HepG2 (cell line): ENCODE measurements around the gene CD300H. TPM values are rescaled to one million over a fixed set of nuclear protein-coding genes. Genes with fewer than 3 reads are reported as not detected.

Experiments
- ATAC-seq: fragments of 200-7000 bp; cut with Tn5 transposase; 3 replicates; pipeline ENCODE4 v1.9.1; 2020; ENCODE audit warnings: mild to moderate bottlenecking, moderate library complexity
- BruUV-seq: library from RNA; stranded (reverse); fragments of 400-500 nt; replicated peaks from 2 replicates; lab custom pipeline; 2021; lab: Mats Ljungman, UMichigan
- CTCF ChIA-PET: fragments of 300-600 bp; formaldehyde crosslinking; extraction: SDS; loops from one replicate; lab custom pipeline; 2021; ENCODE audit warnings: low total read pairs, inconsistent platforms, low intra/inter-chr PET ratio; lab: Yijun Ruan, JAX
- POLR2A ChIA-PET: fragments of 350-600 bp; sonication (Branson Sonifier 250); formaldehyde crosslinking; loops from one replicate; lab custom pipeline; 2020; ENCODE audit warnings: antibody characterized with exemption, inconsistent platforms; lab: Yijun Ruan, JAX
- DNase-seq: peaks from one replicate; pipeline ENCODE4 v3.0.0-alpha.2; 2015; ENCODE audit warnings: low spot score
- FAIRE-seq: peaks from 3 replicates; lab custom pipeline; 2011; peaks lifted over from hg19 to GRCh38; lab: Jason Lieb, UNC
- H2AFZ ChIP-seq: one replicate; pipeline ENCODE4 v1.6.1; 2011; ENCODE audit warnings: low read length, inconsistent platforms
- H3K27ac ChIP-seq: fragments of 300-600 bp; 3 replicates; pipeline ENCODE4 v1.8.0; 2011; ENCODE audit warnings: mixed run types, mild to moderate bottlenecking, mixed read lengths, low read length, inconsistent platforms; ENCODE audit not compliant: insufficient read depth; ENCODE audit errors: extremely low read length
- H3K27me3 ChIP-seq, 2 experiments: fragments of 200-600 bp in 1 of 2; 2 replicates in 1 of 2; 3 replicates in 1 of 2; pipeline versions ENCODE4 v1.6.0 to v1.8.0; 2011; ENCODE audit warnings: low read length in 2 of 2, mild to moderate bottlenecking in 2 of 2, moderate library complexity in 2 of 2, inconsistent platforms in 1 of 2; ENCODE audit not compliant: insufficient read depth in 2 of 2, control insufficient read depth in 1 of 2
- H3K36me3 ChIP-seq, 2 experiments: fragments of 200-600 bp in 1 of 2; replicated peaks in 1 of 2; 2 replicates in 1 of 2; 3 replicates in 1 of 2; pipeline versions ENCODE4 v1.5.1 to v1.8.0; 2011; ENCODE audit warnings: low read length in 2 of 2, inconsistent platforms in 1 of 2; ENCODE audit not compliant: insufficient read depth in 2 of 2, control insufficient read depth in 1 of 2
- H3K4me1 ChIP-seq: 2 replicates; pipeline ENCODE4 v1.5.1; 2012; ENCODE audit warnings: low read length, inconsistent platforms; ENCODE audit not compliant: insufficient read depth
- H3K4me2 ChIP-seq: 2 replicates; pipeline ENCODE4 v1.6.0; 2011; ENCODE audit warnings: low read depth, low read length, inconsistent platforms
- H3K4me3 ChIP-seq, 3 experiments: fragments of 200-600 bp in 1 of 3; sonication (generic), shearing (Covaris generic) in 1 of 3; replicated peaks in 1 of 3; 2 replicates each; pipeline ENCODE4 v1.5.1; 2011 to 2016; ENCODE audit warnings: low read length in 3 of 3, inconsistent platforms in 2 of 3, low read depth in 2 of 3, mild to moderate bottlenecking in 2 of 3, control low read depth in 1 of 3, mixed read lengths in 1 of 3; ENCODE audit not compliant: insufficient read depth in 1 of 3
- H3K79me2 ChIP-seq: one replicate; pipeline ENCODE4 v1.6.1; 2011; ENCODE audit warnings: low read length, inconsistent platforms; ENCODE audit not compliant: insufficient read depth
- H3K9ac ChIP-seq: 2 replicates; pipeline ENCODE4 v1.6.0; 2011; ENCODE audit warnings: mild to moderate bottlenecking, low read depth, low read length, inconsistent platforms; ENCODE audit not compliant: insufficient read depth
- H3K9me3 ChIP-seq: 2 replicates; pipeline ENCODE4 v1.5.1; 2012; ENCODE audit warnings: mild to moderate bottlenecking, low read length
- H4K20me1 ChIP-seq: 2 replicates; pipeline ENCODE4 v1.6.0; 2011; ENCODE audit warnings: inconsistent platforms, mild to moderate bottlenecking, low read length, moderate library complexity; ENCODE audit not compliant: insufficient read depth
- BATF2 ChIP-seq: sonication (generic); formaldehyde crosslinking; IDR thresholded peaks from 2 replicates; pipeline ENCODE4 v1.8.0; 2022; ENCODE audit warnings: mild to moderate bottlenecking, missing genetic modification reagents, moderate library complexity
- GABPA ChIP-seq, 2 experiments: IDR thresholded peaks; 2 replicates each; pipeline ENCODE4 v1.6.1; 2011 to 2016; ENCODE audit warnings: low read depth in 2 of 2, low read length in 1 of 2, missing biosample characterization in 1 of 2, missing genetic modification characterization in 1 of 2
- GATAD2A ChIP-seq: IDR thresholded peaks from 2 replicates; pipeline ENCODE4 v1.6.1; 2016
- HDAC6 ChIP-seq: fragments of 200-600 bp; sonication (generic); IDR thresholded peaks from 2 replicates; pipeline ENCODE4 v1.7.0; 2017; ENCODE audit warnings: mild to moderate bottlenecking, antibody characterized with exemption, low read length, low read depth
- HES4 ChIP-seq: sonication (generic); formaldehyde crosslinking; IDR thresholded peaks from 2 replicates; pipeline ENCODE4 v1.9.0; 2021; ENCODE audit warnings: mild to moderate bottlenecking, missing genetic modification reagents, borderline replicate concordance
- IRF2 ChIP-seq: IDR thresholded peaks from 2 replicates; pipeline ENCODE4 v1.6.1; 2018; ENCODE audit warnings: missing genetic modification reagents, missing compliant biosample characterization
- KDM3A ChIP-seq: IDR thresholded peaks from 2 replicates; pipeline ENCODE4 v1.6.1; 2018; ENCODE audit warnings: low read depth, missing compliant biosample characterization
- NFATC3 ChIP-seq: sonication (generic); formaldehyde crosslinking; IDR thresholded peaks from 2 replicates; pipeline ENCODE4 v1.5.1; 2020; ENCODE audit warnings: mild to moderate bottlenecking, missing genetic modification reagents
- NFE2L1 ChIP-seq: sonication (generic); formaldehyde crosslinking; IDR thresholded peaks from 2 replicates; pipeline ENCODE4 v1.4.0; 2020; ENCODE audit warnings: missing genetic modification reagents, mild to moderate bottlenecking, borderline replicate concordance
- PRDM4 ChIP-seq: sonication (generic); formaldehyde crosslinking; IDR thresholded peaks from 2 replicates; pipeline ENCODE4 v1.9.0; 2021; ENCODE audit warnings: missing genetic modification reagents, borderline replicate concordance
- PRMT3 ChIP-seq: sonication (generic); formaldehyde crosslinking; IDR thresholded peaks from 2 replicates; pipeline ENCODE4 v1.8.1; 2022; ENCODE audit warnings: low read depth, mild to moderate bottlenecking, moderate library complexity, missing genetic modification reagents, borderline replicate concordance
- RBM22 ChIP-seq: fragments of 200-400 bp; formaldehyde crosslinking; optimal IDR thresholded peaks from 2 replicates; pipeline ENCODE3; 2017; ENCODE audit warnings: mild to moderate bottlenecking, low read length, moderate library complexity
- ZBTB10 ChIP-seq: sonication (generic); formaldehyde crosslinking; IDR thresholded peaks from 2 replicates; pipeline ENCODE4 v1.4.0; 2020; ENCODE audit warnings: missing genetic modification reagents, borderline replicate concordance
- ZFYVE20 ChIP-seq: sonication (generic); formaldehyde crosslinking; IDR thresholded peaks from 2 replicates; pipeline ENCODE4 v1.8.0; 2023; ENCODE audit warnings: low read depth, mild to moderate bottlenecking, moderate library complexity, missing genetic modification reagents, borderline replicate concordance
- ZMYM3 ChIP-seq: sonication (generic); formaldehyde crosslinking; IDR thresholded peaks from 2 replicates; pipeline ENCODE4 v1.5.1; 2020; ENCODE audit warnings: mild to moderate bottlenecking, missing genetic modification reagents
- ZNF317 ChIP-seq: sonication (generic); formaldehyde crosslinking; IDR thresholded peaks from 2 replicates; pipeline ENCODE4 v1.5.0; 2020; ENCODE audit warnings: mild to moderate bottlenecking, missing genetic modification reagents
- ZNF333 ChIP-seq: sonication (generic); formaldehyde crosslinking; IDR thresholded peaks from 2 replicates; pipeline ENCODE4 v1.4.0; 2020; ENCODE audit warnings: mild to moderate bottlenecking, missing genetic modification reagents, borderline replicate concordance
- ZNF691 ChIP-seq: sonication (generic); formaldehyde crosslinking; IDR thresholded peaks from 2 replicates; pipeline ENCODE4 v1.4.0; 2020; ENCODE audit warnings: missing genetic modification reagents, low read depth, mild to moderate bottlenecking, borderline replicate concordance
- ZNF740 ChIP-seq: sonication (generic); formaldehyde crosslinking; IDR thresholded peaks from 2 replicates; pipeline ENCODE4 v1.4.0; 2020; ENCODE audit warnings: missing genetic modification reagents
- WGBS: methylation state at CpG from one replicate; pipeline ENCODE4 v1.1.6; 2017; ENCODE audit warnings: low lambda C conversion rate; 5-methylcytosine and 5-hydroxymethylcytosine counted together
- in situ Hi-C: cut with HindIII; loops from 2 replicates; pipeline ENCODE4 v1.10.0; 2017; ENCODE audit warnings: low pct_unique_long_range_greater_than_20kb; ENCODE audit not compliant: extremely low pct_ligation_motif_present
- intact Hi-C: fragments of 100-400 bp; cut with micrococcal nuclease; formaldehyde crosslinking; loops from one replicate; pipeline ENCODE4 v1.10.0; 2022; ENCODE audit not compliant: unreplicated experiment
- polyA plus RNA-seq, 8 experiments: library from polyadenylated mRNA; depleted of rRNA in 3 of 8; stranded (reverse) in 7 of 8; unstranded in 1 of 8; fragments of >200 nt; fragmentation: Illumina TruSeq in 4 of 8; extraction: Trizol in 4 of 8; gene quantifications; 2 replicates each; pipeline versions ENCODE4 v1.2.1 to v1.2.3, GENCODE V29; 2011 to 2016; ENCODE audit warnings: low read depth in 4 of 8, missing spikeins in 1 of 8, mixed read lengths in 1 of 8; ENCODE audit not compliant: insufficient read depth in 1 of 8
- total RNA-seq, 5 experiments: library from RNA; depleted of rRNA; stranded (reverse); fragments of >200 nt; fragmentation: Illumina TruSeq; extraction: Trizol; gene quantifications; 2 replicates each; pipeline ENCODE4 v1.2.3, GENCODE V29; 2016; ENCODE audit warnings: low read depth in 1 of 5

CD300H gene
- total and polyA plus RNA-seq, 2 of the 13 experiments (the other 11 are each of a cell fraction or from before 2014, with no cell fraction given) = not detected

- ChIA-PET CTCF (no interaction called here), POLR2A (no interaction called here)
- no peaks in the 10 kb centered on the region for H3K79me2 ChIP-seq
- no peak overlapping the region for H2AFZ ChIP-seq
- H3K4me1 ChIP-seq = no peaks in the 10 kb centered on the region
- peaks cover 4 to 42% of the 10 kb centered on the region in 2 experiments for H3K27me3 ChIP-seq
- TF ChIP-seq NFATC3 (no peak), BATF2 (no peak), GATAD2A (CRISPR knock-in tag) (no peak), HDAC6 (no peak), NFE2L1 (CRISPR knock-in tag) (no peak), KDM3A (CRISPR knock-in tag) (no peak), PRMT3 (CRISPR knock-in tag) (no peak), ZBTB10 (CRISPR knock-in tag) (no peak), RBM22 (no peak), HES4 (CRISPR knock-in tag) (no peak), ZMYM3 (CRISPR knock-in tag) (no peak), ZNF333 (CRISPR knock-in tag) (no peak), ZFYVE20 (CRISPR knock-in tag) (no peak), ZNF691 (CRISPR knock-in tag) (no peak), IRF2 (CRISPR knock-in tag) (no peak), GABPA (IDR thresholded peaks at IDR 0.05; ENCODE audit: low read depth, low read length) (no peak), GABPA (CRISPR knock-in tag; IDR thresholded peaks at IDR 0.05; ENCODE audit: low read depth) (no peak), ZNF317 (no peak), PRDM4 (CRISPR knock-in tag) (no peak), ZNF740 (CRISPR knock-in tag) (no peak)
- no peaks in the 10 kb centered on the region for H3K9me3 ChIP-seq
- H3K4me2 ChIP-seq = no peak overlapping the region
- H3K4me3 ChIP-seq = no peak overlapping the region
- no peak for DNase-seq
- no peak overlapping the region for H3K27ac ChIP-seq
- intact Hi-C loops (no loop called here), in situ Hi-C loops (no loop called here)
- H3K36me3 ChIP-seq = no peaks in the 10 kb centered on the region
- FAIRE-seq = no peak
- BruUV-seq = no TSS peak
- no peaks in the 10 kb centered on the region; the same call in 1 of the 2 replicates for H4K20me1 ChIP-seq
- 4% methylated on average over 3 of the region's 3 CpGs for WGBS
- H3K9ac ChIP-seq = no peak overlapping the region
- no peak for ATAC-seq
These were observed 41.2 kb upstream of the CD300H start for GRCh38 chr17:74608511-74608910.
